Measurements from ENCODE around the gene LGR6. TPM values are rescaled to one million over a fixed set of nuclear protein-coding genes. Genes with fewer than 3 reads are reported as not detected.

LGR6 gene
- total RNA-seq, 2 donors from 2014 or later = 6.0 to 6.1 TPM

DNA sequence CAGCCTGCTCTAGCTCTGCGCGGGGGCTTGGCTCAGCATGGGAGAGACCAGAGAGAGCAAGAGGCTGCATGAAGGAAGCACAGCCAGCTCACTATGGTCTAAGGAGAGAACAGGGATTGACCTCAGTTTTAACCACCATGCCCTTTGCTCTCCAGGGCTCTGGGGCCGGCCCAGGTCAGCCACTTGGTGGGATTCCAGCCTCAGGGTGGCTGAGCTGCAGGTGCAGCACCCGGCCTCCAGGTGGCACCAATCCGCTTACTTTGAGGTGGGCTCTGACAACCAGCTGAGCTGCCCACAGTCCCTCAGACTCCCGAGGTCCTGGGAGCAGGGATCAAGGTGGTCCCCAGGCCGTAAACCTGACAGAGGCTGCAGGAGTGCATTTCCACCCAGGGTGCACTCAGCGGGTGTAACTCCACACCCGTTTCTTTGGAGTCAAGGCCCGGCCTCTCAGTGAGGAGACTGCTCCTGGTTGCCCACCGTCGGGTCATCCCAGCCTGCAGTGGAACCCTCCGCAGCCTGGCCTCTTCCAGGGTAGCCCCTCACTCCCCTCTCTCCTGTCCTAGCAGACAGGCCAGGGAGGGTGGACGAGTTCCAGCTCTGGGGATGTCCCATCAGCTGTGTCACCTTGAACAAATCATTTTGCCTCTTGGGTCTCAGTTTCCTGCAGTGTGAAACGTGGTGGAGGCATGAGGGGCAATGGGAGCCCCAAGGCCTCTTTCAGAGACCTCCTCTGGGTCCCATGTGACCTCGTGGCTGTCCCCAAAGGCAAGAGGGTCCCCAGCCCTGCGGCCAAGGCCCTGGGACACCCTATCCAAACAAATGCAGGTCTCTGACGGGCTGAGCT lies 607 bp upstream of the LGR6 start:
- intact Hi-C loops (cut with DNase I) = loop anchor here in 1 of 2 donors (5.0 kb wide), 1 partner anchor 124 kb away; no protein-coding TSS in a partner anchor
- ATAC-seq = peak; percentile 72 to 73
- DNase-seq = peak; percentile 68

DNA sequence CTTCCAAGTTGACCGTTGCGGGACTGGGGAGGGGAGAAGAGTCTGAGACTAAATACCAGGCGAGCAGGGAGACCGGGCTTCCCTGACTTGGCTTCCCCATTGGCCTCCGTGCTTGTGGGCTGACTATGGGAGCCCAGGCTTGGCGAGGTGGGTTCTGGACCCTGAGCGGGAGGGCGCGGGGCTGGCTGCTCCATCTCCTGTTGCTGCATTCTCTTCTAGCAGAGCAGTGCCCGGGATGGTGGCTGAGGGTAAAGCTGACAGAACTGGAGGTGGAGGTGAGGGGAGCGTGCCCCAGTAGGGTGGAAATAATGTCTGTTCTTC lies 689 bp downstream of the LGR6 start:
- no peak for ATAC-seq
- intact Hi-C loops (cut with DNase I) = loop anchor here in 1 of 2 donors (5.0 kb wide), 1 partner anchor 123 kb away; no protein-coding TSS in a partner anchor
- DNase-seq = no peak

DNA sequence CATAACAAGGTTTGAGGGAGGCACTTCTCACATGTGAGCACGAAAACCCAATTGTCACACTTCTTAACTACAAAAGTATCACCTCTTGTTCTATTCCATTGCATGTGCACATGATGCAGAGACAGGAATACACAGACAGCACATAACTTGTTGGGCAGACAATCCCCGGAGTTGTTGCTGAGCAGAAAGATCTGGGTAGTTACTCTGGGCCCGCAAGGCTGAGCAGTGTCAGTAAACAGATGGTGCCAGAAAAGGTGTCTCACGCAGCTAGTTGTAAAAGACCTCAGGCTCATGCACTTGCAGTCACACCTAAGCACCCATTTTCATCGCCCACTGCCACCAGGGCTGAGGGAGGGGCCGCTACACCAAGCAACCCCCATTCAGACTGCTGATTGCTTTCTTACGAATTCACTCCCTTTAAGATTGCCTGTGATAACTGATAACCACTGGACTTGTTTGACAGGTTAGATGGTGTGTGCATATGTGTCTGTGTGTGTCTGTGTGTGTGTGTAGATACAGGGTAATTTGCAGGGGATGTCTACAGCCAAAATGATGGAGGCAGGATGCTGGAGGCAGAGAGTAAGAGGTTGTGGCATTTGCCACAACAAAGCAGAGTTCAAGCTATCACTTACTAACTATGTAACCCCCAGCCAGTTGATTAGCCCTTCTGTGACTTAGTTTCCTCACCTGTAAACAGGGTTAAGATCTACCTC lies 4.2 kb downstream of the LGR6 start:
- no peak for ATAC-seq
- intact Hi-C loops (cut with DNase I) = no loop called here
- DNase-seq = no peak

DNA sequence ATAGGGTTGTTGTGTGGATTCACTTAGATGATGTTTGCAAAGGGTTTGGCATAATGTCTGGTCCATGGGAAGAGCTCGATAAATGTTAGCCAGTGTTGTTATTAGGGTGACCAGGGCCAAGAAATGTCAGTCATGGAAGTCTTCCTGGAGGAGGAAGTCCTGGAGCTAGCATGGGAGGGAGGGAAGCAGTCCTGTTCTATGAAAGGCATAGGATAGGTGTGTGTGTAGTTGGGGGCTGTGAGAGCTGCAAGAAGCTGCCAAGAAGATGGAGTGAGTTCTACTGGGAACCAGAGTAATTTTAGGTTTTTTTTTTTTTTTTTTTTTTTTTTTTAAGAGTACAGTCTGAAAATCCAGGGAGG lies 4.7 kb downstream of the LGR6 start:
- intact Hi-C loops (cut with DNase I) = no loop called here
- no peak for ATAC-seq
- no peak for DNase-seq

DNA sequence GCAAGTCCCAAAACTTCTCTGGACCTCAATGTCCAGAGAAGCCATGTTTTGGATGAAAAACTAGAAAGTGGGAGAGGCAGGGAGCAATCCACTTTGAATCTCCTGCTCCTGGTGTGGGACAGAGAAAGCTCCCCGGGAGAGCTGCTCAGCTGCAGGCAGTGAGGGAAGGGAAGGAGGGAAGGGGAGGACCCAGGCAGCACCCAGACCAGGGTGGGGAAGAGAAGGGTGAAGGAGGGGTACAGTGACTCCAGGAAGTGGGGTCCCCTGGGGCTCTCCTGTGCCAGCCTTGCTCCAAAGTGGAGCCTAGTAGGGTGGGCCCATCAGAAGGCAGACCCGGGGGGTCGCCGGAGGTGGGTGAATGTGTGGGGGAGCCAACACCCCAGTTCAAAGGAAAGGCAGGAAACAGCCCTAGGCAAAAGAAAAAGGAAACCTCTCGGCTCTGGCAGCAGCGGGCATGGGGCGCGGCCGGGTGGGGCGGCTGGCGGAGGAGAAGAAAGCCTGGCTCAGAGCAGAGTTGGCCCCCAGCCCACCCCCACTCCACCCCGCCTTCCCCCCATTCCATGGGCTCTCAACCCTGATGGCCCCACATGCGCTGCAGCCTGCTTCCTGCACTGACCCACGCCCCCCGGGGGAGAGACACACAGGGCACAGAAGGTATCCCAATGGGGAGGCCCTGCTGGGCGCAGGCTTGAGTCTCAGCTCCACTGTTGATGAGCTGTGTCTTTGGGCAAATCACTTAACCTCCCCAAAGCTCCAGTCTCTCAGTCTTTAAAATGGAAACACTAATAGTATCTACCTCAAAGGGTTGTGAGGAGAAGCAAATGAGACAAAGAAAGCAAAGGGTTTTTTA lies 5.7 kb downstream of the LGR6 start:
- ATAC-seq (peak; percentile 6 to 20), DNase-seq (no peak)
- intact Hi-C loops (cut with DNase I) = no loop called here

DNA sequence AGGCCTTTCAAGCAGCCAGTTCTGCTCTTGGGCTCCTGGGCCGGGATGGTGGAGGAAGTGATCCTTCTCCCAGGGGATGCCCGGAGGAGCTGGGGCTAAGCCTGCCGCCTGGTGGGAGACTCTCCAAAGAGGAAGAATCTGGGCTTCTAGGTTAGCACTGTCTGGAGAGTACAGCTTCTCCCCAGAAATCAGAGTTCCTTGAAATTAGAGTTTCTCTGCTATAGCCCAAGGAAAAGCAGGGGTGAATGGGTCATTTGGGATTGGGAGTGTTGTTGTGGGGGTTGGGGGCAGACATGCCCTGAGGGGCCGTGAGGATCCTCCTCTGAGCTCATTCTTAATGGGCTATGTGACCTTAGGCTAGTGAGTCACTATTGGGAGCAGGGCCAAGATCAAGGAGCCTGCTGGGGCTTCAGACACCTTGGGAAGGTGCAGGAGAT lies 6.5 kb downstream of the LGR6 start:
- intact Hi-C loops (cut with DNase I) = no loop called here
- DNase-seq (no peak), ATAC-seq (peak in 1 of 2 donors; percentile 35)

DNA sequence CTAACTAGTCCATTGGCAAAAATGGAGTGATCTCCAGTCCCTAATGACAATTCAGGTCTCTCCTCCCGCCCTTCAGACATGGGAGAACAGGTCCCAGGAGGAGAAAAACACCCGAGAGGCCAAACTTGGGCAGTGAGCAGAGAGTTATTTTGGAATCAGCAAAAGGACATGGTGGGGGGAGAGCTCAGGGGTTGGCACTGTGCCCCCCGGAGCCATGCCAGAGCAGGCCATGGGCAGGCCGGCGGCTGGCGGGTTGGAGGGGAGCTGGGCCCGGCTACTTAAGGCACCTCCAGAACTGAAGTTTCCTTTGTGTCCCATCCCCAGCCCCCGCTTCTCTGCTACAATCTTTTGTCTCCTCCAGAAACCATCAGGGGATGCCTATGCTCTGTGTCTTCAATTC lies 7.1 kb downstream of the LGR6 start:
- intact Hi-C loops (cut with DNase I) = no loop called here
- peak; percentile 59 to 82 for ATAC-seq
- peak; percentile 54 for DNase-seq

DNA sequence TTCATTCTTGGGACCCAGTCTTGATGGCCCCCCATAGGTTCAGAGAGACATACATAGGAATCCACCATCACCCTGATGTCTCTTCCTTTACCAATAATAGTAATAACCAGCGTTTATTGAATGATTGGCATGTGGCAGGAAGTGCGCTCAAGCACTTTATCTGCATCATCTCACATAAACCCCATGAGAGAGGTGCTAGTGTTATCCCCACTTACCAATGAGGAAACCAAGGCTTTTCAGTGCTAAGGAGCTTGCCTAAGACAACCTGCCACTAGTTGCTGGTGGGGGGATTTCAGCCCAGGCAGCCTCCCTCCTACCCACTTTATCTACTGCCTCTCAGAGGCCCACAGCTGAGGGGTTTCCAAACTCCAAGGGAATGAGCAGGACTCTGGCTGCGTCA lies 7.7 kb downstream of the LGR6 start:
- DNase-seq = no peak
- ATAC-seq = no peak
- intact Hi-C loops (cut with DNase I) = no loop called here

DNA sequence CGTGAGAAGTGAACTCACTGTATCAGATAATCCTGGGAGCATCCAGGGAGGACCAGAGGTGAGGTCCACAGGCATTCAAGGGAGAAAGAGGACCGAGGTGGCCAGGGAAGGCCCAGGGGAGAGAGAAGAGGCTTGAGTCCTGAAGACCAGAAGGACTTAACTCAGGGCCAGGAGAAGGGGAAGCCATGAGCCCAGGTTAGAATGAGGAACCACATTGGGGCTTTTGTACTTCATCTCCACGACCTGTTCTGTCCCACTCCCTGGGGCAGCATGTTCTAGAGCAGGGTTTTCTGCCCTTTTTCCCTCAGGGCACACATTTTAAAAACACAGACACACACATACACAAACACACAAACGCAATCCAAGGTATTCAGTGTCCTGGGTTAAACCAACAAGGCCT lies 8.4 kb downstream of the LGR6 start:
- ATAC-seq = no peak
- no peak for DNase-seq
- intact Hi-C loops (cut with DNase I) = no loop called here

DNA sequence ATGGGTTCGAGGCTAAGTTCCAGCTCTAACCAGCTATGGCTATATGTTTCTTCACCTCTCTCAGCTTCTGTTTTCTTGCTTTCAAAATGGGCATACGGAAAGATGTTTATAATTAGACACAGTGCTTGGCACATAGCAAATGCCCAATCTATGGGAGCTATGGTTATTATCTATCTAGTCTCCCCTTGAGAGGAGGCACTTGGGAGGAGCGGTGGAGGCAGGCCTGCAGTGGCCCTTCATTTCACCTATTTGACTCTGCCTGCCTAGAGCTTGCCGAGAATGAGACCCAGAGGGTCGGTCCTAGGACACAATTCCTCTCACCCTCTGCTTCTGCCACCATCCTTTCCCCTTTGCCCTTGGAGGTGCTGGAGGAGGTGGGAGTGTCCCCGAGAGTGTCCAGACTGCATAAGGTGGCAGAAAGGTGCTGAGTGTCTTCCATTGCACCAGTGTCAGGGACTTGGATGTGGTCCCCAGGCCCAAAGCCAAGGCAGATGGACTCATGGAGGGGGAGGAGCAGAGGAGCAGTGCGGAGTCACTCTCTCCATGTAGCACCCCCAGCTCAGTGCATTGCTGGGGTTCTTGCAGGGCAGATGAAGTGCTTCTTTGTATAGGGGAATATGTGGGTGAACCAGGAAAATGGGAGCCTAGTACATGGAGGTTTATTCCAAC lies 9.0 kb downstream of the LGR6 start:
- DNase-seq (peak; percentile 54), ATAC-seq (peak; percentile 74 to 78)
- intact Hi-C loops (cut with DNase I) = no loop called here

DNA sequence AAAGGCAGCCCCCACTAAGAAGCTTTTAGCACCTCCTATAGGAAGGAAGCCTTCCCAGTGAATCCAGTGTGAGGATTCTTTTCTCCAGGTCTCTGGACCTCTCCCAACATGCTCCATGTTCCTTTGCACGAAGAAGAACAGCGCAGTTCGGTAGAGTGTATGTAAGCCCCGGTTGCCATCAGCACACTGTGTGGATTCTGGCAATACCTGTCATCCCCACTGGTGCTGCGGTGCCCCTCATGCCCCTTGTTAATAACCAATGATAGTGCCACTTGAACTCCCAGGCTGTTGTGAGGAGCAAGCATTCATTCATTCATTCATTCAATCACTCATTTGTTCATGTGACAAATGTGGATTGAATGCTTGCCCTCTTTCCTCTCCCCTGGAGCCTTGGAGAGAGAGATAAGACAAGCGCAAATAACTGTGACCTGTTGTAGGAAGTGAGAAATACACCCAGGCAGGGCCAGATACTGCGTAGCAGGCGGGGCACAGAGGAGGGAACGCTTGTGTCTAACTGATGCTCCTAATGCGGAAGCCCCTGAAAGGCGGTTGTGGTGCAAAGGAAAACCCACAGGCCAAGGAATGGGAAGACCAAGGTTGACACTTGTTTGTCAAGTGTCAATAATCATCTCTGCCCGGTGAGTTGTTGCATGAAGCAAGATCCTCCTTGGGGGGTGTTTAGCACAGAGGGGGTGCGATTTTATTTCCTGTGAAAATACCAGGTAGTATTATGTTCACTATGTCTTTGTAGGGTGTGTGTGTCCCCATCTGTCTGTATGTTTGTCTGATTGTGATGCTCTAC lies 9.8 kb downstream of the LGR6 start:
- intact Hi-C loops (cut with DNase I) = no loop called here
- DNase-seq (no peak), ATAC-seq (peak in 1 of 2 donors; percentile 45)

DNA sequence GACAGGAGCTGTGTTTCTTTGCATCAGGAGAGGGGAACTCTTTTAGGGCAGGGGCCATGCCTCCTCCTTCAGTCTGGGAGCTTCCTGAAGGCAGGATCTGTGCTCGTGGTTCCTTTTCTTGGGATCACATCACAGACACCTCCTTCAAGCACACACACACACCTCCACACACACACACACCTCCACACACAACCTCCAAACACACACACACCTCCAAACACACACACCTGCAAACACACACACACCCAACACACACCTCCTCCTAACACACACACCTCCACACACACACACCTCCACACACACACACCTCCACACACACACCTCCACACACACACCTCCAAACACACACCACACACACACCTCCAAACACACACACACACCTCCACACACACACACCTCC lies 10.5 kb downstream of the LGR6 start:
- intact Hi-C loops (cut with DNase I) = no loop called here
- no peak for DNase-seq
- no peak for ATAC-seq

DNA sequence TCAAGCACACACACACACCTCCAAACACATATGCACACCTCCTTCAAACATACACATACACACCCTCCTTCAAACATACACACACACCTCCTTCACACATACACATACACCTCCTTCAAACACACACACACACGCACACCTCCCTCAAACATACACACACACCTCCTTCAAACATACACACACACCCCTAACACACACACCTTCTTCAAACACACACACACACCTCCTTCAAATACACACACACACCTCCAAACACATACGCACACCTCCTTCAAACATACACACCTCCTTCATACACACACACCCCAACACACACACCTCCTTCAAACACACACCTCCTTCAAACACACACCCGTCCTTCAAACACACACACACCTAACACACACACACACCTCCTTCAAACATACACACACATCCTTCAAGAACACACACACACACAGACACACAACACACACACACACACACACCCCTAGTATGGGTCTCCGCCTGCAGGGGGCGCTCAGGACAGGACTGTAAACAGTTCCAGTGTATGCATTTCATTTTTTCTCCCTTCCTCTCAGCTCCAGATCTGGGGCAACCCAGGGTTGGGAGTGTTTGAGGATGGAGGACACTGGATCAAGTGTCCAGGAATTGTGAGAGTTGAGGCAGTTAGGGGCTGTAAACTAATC lies 12.1 kb downstream of the LGR6 start:
- intact Hi-C loops (cut with DNase I) = loop anchor here in 1 of 2 donors (5.0 kb wide), 1 partner anchor 107 kb away; no protein-coding TSS in a partner anchor
- ATAC-seq (no peak), DNase-seq (no peak)

DNA sequence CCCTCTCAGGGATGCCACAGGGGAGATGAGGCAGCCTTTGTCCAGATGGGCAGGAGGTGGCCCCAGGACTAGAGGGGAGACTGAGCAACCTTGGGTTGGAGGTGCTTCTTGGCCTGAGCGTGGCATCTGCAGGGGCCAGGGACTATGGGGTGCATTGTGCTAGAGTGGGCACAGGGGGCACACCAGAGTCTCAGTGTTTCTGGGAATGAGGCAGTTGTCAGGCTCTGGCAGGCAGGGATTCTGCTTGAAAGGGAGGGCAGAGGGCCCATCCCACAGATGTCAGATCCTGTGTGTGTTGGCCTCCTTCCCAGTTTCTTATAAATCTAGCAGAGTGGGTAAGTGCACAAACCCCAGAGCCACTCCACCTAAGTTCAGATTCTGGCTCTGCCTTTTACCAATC lies 13.7 kb downstream of the LGR6 start:
- peak; percentile 56 to 58 for ATAC-seq
- peak; percentile 48 for DNase-seq
- intact Hi-C loops (cut with DNase I) = loop anchor here in 1 of 2 donors (5.0 kb wide), 1 partner anchor 105 kb away; no protein-coding TSS in a partner anchor

DNA sequence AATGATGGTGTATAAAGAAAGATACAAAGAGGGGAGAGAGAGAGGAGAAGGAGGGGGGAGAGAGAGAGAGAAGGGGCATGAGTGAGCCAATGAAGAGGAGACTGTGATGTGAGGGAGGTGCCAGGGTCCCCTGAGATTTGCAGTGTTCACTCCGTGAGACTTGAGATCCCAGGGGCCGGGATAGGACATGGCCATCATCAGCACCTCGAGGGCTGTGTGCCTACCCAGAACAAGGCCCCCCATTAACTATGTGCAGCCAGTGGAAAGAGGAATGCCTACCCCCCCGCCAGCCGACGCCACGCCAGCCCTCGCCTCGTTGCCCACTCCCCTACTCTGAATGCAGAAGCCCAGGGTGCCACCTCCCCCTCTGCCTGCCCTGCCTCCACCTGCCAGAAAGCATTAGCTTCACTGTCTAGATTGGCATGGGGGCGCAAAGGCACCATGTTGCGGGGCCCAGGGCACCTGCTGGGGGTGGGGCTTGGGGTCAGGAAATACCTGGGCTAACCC lies 14.8 kb downstream of the LGR6 start:
- intact Hi-C loops (cut with DNase I) = loop anchor here in 1 of 2 donors (5.0 kb wide), 1 partner anchor 104 kb away; no protein-coding TSS in a partner anchor
- ATAC-seq (no peak), DNase-seq (no peak)

DNA sequence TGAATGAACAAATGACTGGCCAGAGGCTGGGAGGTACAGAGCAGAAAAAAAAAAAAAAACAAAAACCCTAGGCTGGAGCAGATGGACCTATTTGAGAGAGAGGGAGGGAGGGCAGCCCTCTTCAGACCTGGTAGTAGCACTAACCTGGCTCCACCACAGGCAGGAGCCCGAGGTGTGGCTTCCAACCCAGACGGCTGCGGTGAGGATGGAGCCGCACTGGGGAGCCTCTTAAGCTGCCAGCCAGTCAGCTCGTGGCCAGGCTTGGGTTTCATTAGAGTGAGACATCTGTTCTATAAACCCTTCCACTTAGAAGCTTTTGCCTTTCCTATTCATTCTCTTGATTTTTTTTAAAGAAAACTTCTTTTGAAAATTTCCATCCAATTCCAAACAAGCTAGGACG lies 16.8 kb downstream of the LGR6 start:
- DNase-seq = no peak
- intact Hi-C loops (cut with DNase I) = no loop called here
- ATAC-seq = no peak

DNA sequence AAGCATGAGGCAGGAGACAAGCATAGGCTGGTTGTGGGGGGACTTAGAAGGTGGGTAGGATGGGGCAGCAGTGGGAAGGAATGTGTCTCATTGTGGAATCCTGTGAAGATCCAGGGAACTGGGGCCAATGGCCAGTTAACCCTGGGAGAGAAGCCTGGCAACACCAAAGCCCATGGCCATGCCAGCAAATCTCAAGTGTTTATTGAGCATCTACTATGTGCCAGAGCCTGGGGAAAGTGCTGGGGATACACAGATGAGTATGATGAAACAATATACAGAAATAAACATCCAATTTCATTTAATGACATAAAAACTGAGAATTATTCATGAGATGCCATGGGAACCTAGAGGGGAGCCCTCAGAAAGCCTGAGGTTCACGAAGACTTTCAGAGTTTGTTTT lies 17.4 kb downstream of the LGR6 start:
- no peak for ATAC-seq
- intact Hi-C loops (cut with DNase I) = no loop called here
- no peak for DNase-seq

DNA sequence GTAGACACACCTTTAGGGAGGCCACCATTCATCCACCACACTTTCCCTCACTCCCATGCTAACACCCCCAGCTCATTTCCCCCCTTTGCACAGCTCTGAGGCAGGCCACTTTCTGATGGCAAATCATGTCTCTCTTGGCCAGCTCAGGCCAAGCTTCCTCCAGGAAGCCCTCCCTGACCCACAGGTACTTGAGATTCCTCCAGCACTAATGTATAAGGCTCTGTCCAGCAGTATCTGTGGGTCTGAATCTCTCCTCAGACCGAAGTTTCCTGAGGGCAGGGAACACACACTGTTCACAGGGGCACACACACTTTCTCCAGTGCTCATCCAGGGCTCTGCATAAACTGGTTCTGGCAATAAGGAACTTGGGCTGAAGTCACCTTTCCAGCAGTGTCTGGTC lies 19.2 kb downstream of the LGR6 start:
- intact Hi-C loops (cut with DNase I) = no loop called here
- no peak for ATAC-seq
- no peak for DNase-seq

Data from left cardiac atrium (tissue), 4 donors.